SK-N-SH (cell line): Measurements from ENCODE around the gene LOX. TPM values are rescaled to one million over a fixed set of nuclear protein-coding genes. Genes with fewer than 3 reads are reported as not detected.

ENCODE experiments used
- CTCF ChIA-PET: fragments of 300-600, 350-600 bp; formaldehyde crosslinking; extraction: SDS; loops from one replicate; lab custom pipeline; 2021; lab: Yijun Ruan, JAX
- POLR2A ChIA-PET: fragments of 350-600 bp; sonication (Branson Sonifier 250); formaldehyde crosslinking; extraction: SDS; loops from one replicate; lab custom pipeline; 2020; ENCODE audit warnings: antibody characterized with exemption, inconsistent platforms; lab: Yijun Ruan, JAX
- DNase-seq: peaks from one replicate; pipeline ENCODE4 v3.0.0; 2012
- H2AFZ ChIP-seq: fragments of 200-600 bp; sonication (generic); 2 replicates; pipeline ENCODE4 v1.8.1; 2016; ENCODE audit warnings: antibody characterized with exemption, mild to moderate bottlenecking, low read depth
- H3F3A ChIP-seq: fragments of 200-600 bp; sonication (generic); replicated peaks from 2 replicates; pipeline ENCODE3; 2016; ENCODE audit warnings: antibody characterized with exemption, mild to moderate bottlenecking; ENCODE audit not compliant: insufficient read depth
- H3K27ac ChIP-seq, 2 experiments: fragments of 200-500 bp in 1 of 2; fragments of 200-600 bp in 1 of 2; sonication (Bioruptor generic) in 1 of 2; sonication (generic), shearing (Covaris generic) in 1 of 2; 2 replicates each; pipeline versions ENCODE4 v1.5.1 to v1.6.1; 2014 to 2016; ENCODE audit warnings: low read depth in 2 of 2, inconsistent platforms in 1 of 2, low read length in 1 of 2, mild to moderate bottlenecking in 1 of 2, mixed read lengths in 1 of 2
- H3K27me3 ChIP-seq: fragments of 200-600 bp; sonication (generic), shearing (Covaris generic); 2 replicates; pipeline ENCODE4 v1.6.1; 2016; ENCODE audit warnings: mixed run types; ENCODE audit not compliant: insufficient read depth
- H3K36me3 ChIP-seq, 2 experiments: fragments of 200-500 bp in 1 of 2; fragments of 200-600 bp in 1 of 2; sonication (Bioruptor generic) in 1 of 2; sonication (generic) in 1 of 2; replicated peaks in 1 of 2; 2 replicates each; pipeline versions ENCODE3 to v1.5.1; 2014 to 2016; ENCODE audit warnings: low read length in 1 of 2, mild to moderate bottlenecking in 1 of 2; ENCODE audit not compliant: insufficient read depth in 2 of 2, control insufficient read depth in 1 of 2
- H3K4me1 ChIP-seq, 2 experiments: fragments of 200-500 bp in 1 of 2; fragments of 200-600 bp in 1 of 2; sonication (Bioruptor generic) in 1 of 2; sonication (generic), shearing (Covaris generic) in 1 of 2; 2 replicates each; pipeline versions ENCODE4 v1.5.1 to v1.6.1; 2014 to 2016; ENCODE audit warnings: low read depth in 1 of 2, low read length in 1 of 2, mixed run types in 1 of 2; ENCODE audit not compliant: insufficient read depth in 2 of 2, control insufficient read depth in 1 of 2
- H3K4me2 ChIP-seq: fragments of 200-600 bp; sonication (generic), shearing (Covaris generic); 2 replicates; pipeline ENCODE4 v1.6.1; 2017; ENCODE audit warnings: mixed run types
- H3K4me3 ChIP-seq, 2 experiments: fragments of 200-500 bp in 1 of 2; fragments of 200-600 bp in 1 of 2; sonication (Bioruptor generic) in 1 of 2; sonication (generic), shearing (Covaris generic) in 1 of 2; 2 replicates each; pipeline versions ENCODE4 v1.5.1 to v1.8.1; 2014 to 2016; ENCODE audit warnings: low read depth in 2 of 2, inconsistent platforms in 1 of 2, low read length in 1 of 2, mild to moderate bottlenecking in 1 of 2, mixed read lengths in 1 of 2, moderate library complexity in 1 of 2
- H3K79me2 ChIP-seq: fragments of 200-600 bp; sonication (generic); 2 replicates; pipeline ENCODE4 v1.8.1; 2017; ENCODE audit warnings: mild to moderate bottlenecking; ENCODE audit not compliant: insufficient read depth
- H3K9ac ChIP-seq: fragments of 200-600 bp; sonication (generic); 2 replicates; pipeline ENCODE4 v1.6.1; 2017; ENCODE audit warnings: mixed run types
- H3K9me2 ChIP-seq: fragments of 200-600 bp; sonication (generic); 2 replicates; pipeline ENCODE4 v1.6.1; 2017; ENCODE audit warnings: mixed run types
- H3K9me3 ChIP-seq: fragments of 200-600 bp; sonication (generic); 2 replicates; pipeline ENCODE4 v1.6.1; 2017; ENCODE audit warnings: mixed run types, mild to moderate bottlenecking, moderate library complexity
- H4K20me1 ChIP-seq: fragments of 200-600 bp; sonication (generic); 2 replicates; pipeline ENCODE4 v1.6.1; 2017; ENCODE audit warnings: mild to moderate bottlenecking, mixed run types; ENCODE audit not compliant: insufficient read depth
- CHD2 ChIP-seq: fragments of 150-350 bp; IDR thresholded peaks from 2 replicates; pipeline ENCODE4 v1.6.1; 2018; ENCODE audit warnings: low read length; ENCODE audit not compliant: partially characterized antibody
- CTCF ChIP-seq: fragments of 200-600 bp; sonication (generic); IDR thresholded peaks from 2 replicates; pipeline ENCODE4 v1.6.1; 2017; ENCODE audit warnings: antibody characterized with exemption, mild to moderate bottlenecking, moderate library complexity
- EZH2phosphoT487 ChIP-seq: fragments of 200-600 bp; sonication (generic); IDR thresholded peaks from 2 replicates; pipeline ENCODE4 v1.6.1; 2017; ENCODE audit warnings: low read depth, mixed run types, mild to moderate bottlenecking, antibody characterized with exemption, moderate library complexity, borderline replicate concordance
- FOSL2 ChIP-seq: IDR thresholded peaks from 2 replicates; pipeline ENCODE4 v1.4.0; 2012; ENCODE audit warnings: low read depth, mild to moderate bottlenecking, moderate library complexity, borderline replicate concordance
- FOXM1 ChIP-seq: IDR thresholded peaks from 2 replicates; pipeline ENCODE4 v1.4.0; 2012; ENCODE audit warnings: low read depth, mild to moderate bottlenecking
- GATA2 ChIP-seq: sonication (generic); formaldehyde crosslinking; IDR thresholded peaks from 2 replicates; pipeline ENCODE4 v1.5.0; 2020; ENCODE audit warnings: mild to moderate bottlenecking, missing genetic modification reagents
- NRF1 ChIP-seq: IDR thresholded peaks from 2 replicates; pipeline ENCODE4 v1.6.1; 2012; ENCODE audit warnings: low read depth, mild to moderate bottlenecking, low read length
- RFX5 ChIP-seq: IDR thresholded peaks from 2 replicates; pipeline ENCODE4 v1.6.1; 2012; ENCODE audit warnings: mild to moderate bottlenecking, improper control_type of control experiment, low read length
- RXRA ChIP-seq: IDR thresholded peaks from 2 replicates; pipeline ENCODE4 v1.4.0; 2012; ENCODE audit warnings: low read depth, mild to moderate bottlenecking, borderline replicate concordance
- SIN3A ChIP-seq: IDR thresholded peaks from 2 replicates; pipeline ENCODE4 v1.6.1; 2012; ENCODE audit warnings: low read depth, mild to moderate bottlenecking, low read length, moderate library complexity, borderline replicate concordance
- TCF12 ChIP-seq: IDR thresholded peaks from 2 replicates; pipeline ENCODE4 v1.4.0; 2012
- WGBS: methylation state at CpG from one replicate; pipeline ENCODE4 v1.1.6; 2017; ENCODE audit warnings: low lambda C conversion rate; 5-methylcytosine and 5-hydroxymethylcytosine counted together
- polyA plus RNA-seq, 3 experiments: library from polyadenylated mRNA; depleted of rRNA; stranded (reverse); fragments of >200 nt; gene quantifications; 2 replicates each; pipeline ENCODE4 v1.2.3, GENCODE V29; 2012

The LOX gene
- polyA plus RNA-seq, 1 of the 3 experiments (the other 2 are of a cell fraction): 36.3 TPM

GRCh38 chr5:122085041-122085440 lies 7.0 kb upstream of the LOX start:
- WGBS: 83% methylated on average over 3 of the region's 3 CpGs
- H3K4me3 ChIP-seq: no peak overlapping the region
- peaks cover 5% of the 10 kb centered on the region for H3F3A ChIP-seq
- no peak for TF ChIP-seq CTCF
- no peak for TF ChIP-seq RFX5
- no peak for TF ChIP-seq CHD2
- no peak for TF ChIP-seq FOXM1
- TF ChIP-seq SIN3A: no peak
- no peak for TF ChIP-seq GATA2 (CRISPR knock-in tag)
- TF ChIP-seq NRF1: no peak
- no peak for TF ChIP-seq EZH2phosphoT487
- TF ChIP-seq TCF12: no peak
- no peak overlapping the region for H3K9ac ChIP-seq
- H3K9me3 ChIP-seq: no peaks in the 10 kb centered on the region
- H3K27ac ChIP-seq: no peak overlapping the region
- DNase-seq: no peak
- no peak overlapping the region for H3K4me2 ChIP-seq
- H3K79me2 ChIP-seq: no peaks in the 10 kb centered on the region
- H3K27me3 ChIP-seq: no peaks in the 10 kb centered on the region
- no peaks in the 10 kb centered on the region for H3K9me2 ChIP-seq
- ChIA-PET POLR2A (no interaction called here), CTCF (interaction anchor here (1.0 to 1.7 kb wide), 3 partner anchors 9 to 17 kb away, joined by 4 to 8 read pairs (median 7); no protein-coding TSS in a partner anchor)
- no peak overlapping the region for H2AFZ ChIP-seq
- H4K20me1 ChIP-seq: no peaks in the 10 kb centered on the region
- peaks cover 0 to 13% of the 10 kb centered on the region in 2 experiments; a peak in 1 of 4 replicates for H3K4me1 ChIP-seq
- H3K36me3 ChIP-seq: no peaks in the 10 kb centered on the region

- Histone ChIP-seq H3K27ac (no peak overlapping the region), H2AFZ (no peak overlapping the region), H3K9me3 (no peaks in the 10 kb centered on the region), H3K4me1 (peaks cover 0 to 9% of the 10 kb centered on the region in 2 experiments; a peak in 1 of 4 replicates), H4K20me1 (no peaks in the 10 kb centered on the region), H3K4me2 (no peak overlapping the region), H3K9me2 (no peaks in the 10 kb centered on the region), H3K9ac (no peak overlapping the region), H3K4me3 (no peak overlapping the region), H3K79me2 (no peaks in the 10 kb centered on the region), H3K27me3 (no peaks in the 10 kb centered on the region), H3K36me3 (no peaks in the 10 kb centered on the region), H3F3A (no peaks in the 10 kb centered on the region)
- POLR2A ChIA-PET: no interaction called here
- CTCF ChIA-PET: interaction anchor here (0.6 to 1.7 kb wide), 2 partner anchors 19 to 76 kb away, joined by 4 to 7 read pairs; no protein-coding TSS in a partner anchor
- no peak for TF ChIP-seq FOSL2
- TF ChIP-seq RXRA: no peak
- TF ChIP-seq GATA2 (CRISPR knock-in tag): no peak
- WGBS: 62% methylated on average over 1 of the region's 1 CpG
- DNase-seq: no peak
Observed at GRCh38 chr5:122083535-122083934, 5.5 kb upstream of the LOX start.
